Measurements from ENCODE around the gene NEIL1. TPM values are rescaled to one million over a fixed set of nuclear protein-coding genes. Genes with fewer than 3 reads are reported as not detected.

Gene NEIL1
- 2.1 and 6.7 TPM in 2 replicates for total RNA-seq

GRCh38 chr15:75346796-75347221 is at the start of gene NEIL1:
TSS of gene NEIL1 (plus strand) at chr15:75347039. CDS start at chr15:75348906, 1,867 bp downstream.

GRCh38 chr15:75335705-75336355 is 11.0 kb upstream of the NEIL1 start, which contains the start of gene COMMD4:
TSS of gene COMMD4 (plus strand) at chr15:75336063. CDS start at chr15:75336090, 27 bp downstream.

GRCh38 chr15:75367913-75368688 is 21.3 kb downstream of the NEIL1 start, which contains the start of gene MAN2C1:
TSS of gene MAN2C1 (minus strand) at chr15:75368607. CDS start at chr15:75368583, 24 bp downstream.

Other genes starting within 250 kb of the NEIL1 start
- gene C15orf39, start 145.2 kb upstream of the NEIL1 start, total RNA-seq: 4.3 and 7.4 TPM in 2 replicates
- gene GOLGA6C, start 88.7 kb upstream of the NEIL1 start, total RNA-seq: not detected in 2 replicates
- gene GOLGA6D, start 64.2 kb upstream of the NEIL1 start, total RNA-seq: not detected in 2 replicates
- gene COMMD4, start 11.0 kb upstream of the NEIL1 start, total RNA-seq: 165 and 174 TPM in 2 replicates
- gene MAN2C1, start 21.6 kb downstream of the NEIL1 start, total RNA-seq: 61.2 and 63.0 TPM in 2 replicates
- gene SIN3A, start 104.7 kb downstream of the NEIL1 start, total RNA-seq: 30.0 and 36.1 TPM in 2 replicates
- 19.7 and 20.1 TPM in 2 replicates for gene PTPN9, start 232.3 kb downstream of the NEIL1 start, total RNA-seq